ENCODE measurements around the gene DOCK3.
"Not testable (repeated sequence)": the region's sequence is repeated elsewhere in the genome, so short reads cannot be mapped to it uniquely, and the experiment has no call there.

DOCK3 gene

DNA sequence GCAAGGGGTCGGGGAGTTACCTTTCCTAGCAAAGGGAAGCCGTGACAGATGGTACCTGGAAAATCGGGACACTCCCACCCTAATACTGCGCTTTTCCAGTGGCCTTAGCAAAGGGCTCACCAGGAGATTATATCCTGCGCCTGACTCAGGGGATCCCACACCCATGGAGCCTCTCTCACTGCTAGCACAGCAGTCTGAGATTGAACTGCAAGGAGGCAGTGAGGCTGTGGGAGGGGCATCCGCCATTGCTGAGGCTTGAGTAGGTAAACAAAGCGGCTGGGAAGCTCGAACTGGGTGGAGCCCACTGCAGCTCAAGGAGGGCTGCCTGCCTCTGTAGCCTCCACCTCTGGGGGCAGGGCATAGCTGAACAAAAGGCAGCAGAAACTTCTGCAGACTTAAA lies 693.5 kb downstream of the DOCK3 start:
- H3K36me3 Mint-ChIP-seq, H3K4me3 Mint-ChIP-seq, H3K27ac Mint-ChIP-seq, H3K9me3 Mint-ChIP-seq, H3K4me1 Mint-ChIP-seq, ATAC-seq: not testable (repeated sequence)
- peaks cover 39% of the 10 kb centered on the region for H3K27me3 Mint-ChIP-seq

DNA sequence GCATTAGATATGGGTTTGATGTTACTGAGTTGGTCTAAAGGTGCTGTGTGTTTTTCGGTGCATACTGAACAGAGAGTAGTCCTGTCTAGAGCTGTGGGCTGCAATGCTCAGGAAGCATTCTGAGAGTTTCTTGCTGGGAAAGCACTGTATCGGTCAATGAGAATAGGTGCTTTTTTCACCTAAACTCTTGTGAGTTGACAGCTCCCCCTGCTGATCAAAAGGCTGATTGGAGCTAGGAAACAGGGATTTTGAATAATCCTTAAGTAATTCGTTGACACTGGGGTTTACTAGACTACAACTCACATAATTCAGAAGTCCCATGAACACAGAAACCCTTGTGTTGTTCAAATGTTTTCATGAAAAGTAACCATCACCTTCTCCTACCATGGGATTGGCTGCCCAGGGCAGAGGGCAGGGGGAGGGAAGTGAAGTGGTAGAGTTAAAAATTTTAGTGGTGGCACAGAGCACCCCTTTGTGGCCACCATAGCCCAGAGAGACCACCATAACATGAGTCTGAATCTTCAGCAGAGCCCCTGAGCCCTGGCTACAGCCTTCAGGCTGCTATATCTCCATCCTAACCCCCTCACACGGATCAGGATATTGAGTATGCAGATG lies 697.3 kb downstream of the DOCK3 start:
- no peaks in the 10 kb centered on the region for H3K9me3 Mint-ChIP-seq
- no peak overlapping the region for H3K27ac Mint-ChIP-seq
- no peaks in the 10 kb centered on the region for H3K36me3 Mint-ChIP-seq
- no peaks in the 10 kb centered on the region for H3K4me1 Mint-ChIP-seq
- no peak overlapping the region for H3K4me3 Mint-ChIP-seq
- peaks cover 68% of the 10 kb centered on the region for H3K27me3 Mint-ChIP-seq
- ATAC-seq, result no peak

DNA sequence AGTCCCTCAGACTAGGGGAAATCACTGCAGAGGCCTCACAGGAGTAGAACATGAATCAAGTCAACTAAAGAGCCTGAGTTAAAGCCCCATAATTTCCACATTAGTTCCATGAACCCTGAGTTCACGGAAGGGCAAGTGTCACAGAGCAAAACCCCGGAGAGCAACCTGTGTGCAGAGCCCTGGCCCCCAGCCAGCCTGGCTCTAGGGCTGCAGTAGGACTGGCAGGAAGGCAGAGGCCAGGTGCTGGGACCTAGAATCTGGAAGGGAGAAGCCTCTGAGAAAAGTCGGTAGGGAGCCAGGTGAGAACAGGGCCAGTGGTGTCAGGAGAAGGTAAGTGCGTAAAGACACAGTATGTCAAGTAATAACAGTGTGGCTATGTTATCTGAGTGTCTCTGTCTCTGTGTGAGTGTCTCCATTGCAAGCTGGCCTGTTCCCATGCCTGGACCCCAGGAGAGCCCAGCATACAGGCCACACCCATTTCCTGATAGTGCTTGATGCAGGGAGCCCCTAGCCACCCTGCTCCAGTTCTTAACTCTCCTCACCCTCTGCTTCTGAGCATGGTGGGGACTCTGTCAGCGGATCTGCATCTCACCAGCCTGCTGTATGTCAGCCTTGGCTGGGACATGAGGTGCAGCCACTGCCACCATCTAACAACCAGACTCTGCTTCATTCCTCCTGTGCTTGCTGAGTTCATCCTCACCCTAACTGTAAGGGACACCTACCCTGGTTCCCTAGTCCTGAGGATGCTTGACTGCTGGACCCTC lies 699.1 kb downstream of the DOCK3 start:
- ATAC-seq, result no peak

DNA sequence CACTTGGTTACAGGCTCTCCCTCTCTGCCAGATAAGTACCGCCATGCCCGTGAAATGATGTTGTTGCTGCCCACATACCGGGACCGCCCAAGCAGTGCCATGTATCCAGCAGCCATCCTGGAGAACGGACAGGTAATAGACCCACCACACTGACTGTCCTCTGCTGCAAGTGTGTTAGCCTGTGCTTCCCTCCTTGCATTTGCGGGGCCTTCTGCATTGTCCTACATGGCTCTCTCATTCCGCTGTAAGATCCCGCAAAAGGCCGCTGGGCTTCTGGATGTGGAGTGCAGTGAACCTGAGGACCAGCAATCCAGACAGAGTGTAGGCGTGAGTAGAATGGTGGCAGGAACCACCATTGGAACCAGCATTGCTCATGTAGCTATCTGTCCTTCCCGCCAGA lies 699.7 kb downstream of the DOCK3 start:
- Mint-ChIP-seq H3K9me3 (no peaks in the 10 kb centered on the region), H3K4me1 (no peaks in the 10 kb centered on the region), H3K4me3 (no peak overlapping the region), H3K27ac (no peak overlapping the region), H3K36me3 (no peaks in the 10 kb centered on the region), H3K27me3 (peaks cover 52% of the 10 kb centered on the region)
- ATAC-seq, result no peak

More for the DNA sequence above, 699.1 kb downstream of the DOCK3 start:
- H3K4me3 Mint-ChIP-seq, result no peak overlapping the region
- no peaks in the 10 kb centered on the region for H3K9me3 Mint-ChIP-seq
- no peaks in the 10 kb centered on the region for H3K4me1 Mint-ChIP-seq
- H3K27me3 Mint-ChIP-seq, result peaks cover 53% of the 10 kb centered on the region
- no peak overlapping the region for H3K27ac Mint-ChIP-seq
- no peaks in the 10 kb centered on the region for H3K36me3 Mint-ChIP-seq

DNA sequence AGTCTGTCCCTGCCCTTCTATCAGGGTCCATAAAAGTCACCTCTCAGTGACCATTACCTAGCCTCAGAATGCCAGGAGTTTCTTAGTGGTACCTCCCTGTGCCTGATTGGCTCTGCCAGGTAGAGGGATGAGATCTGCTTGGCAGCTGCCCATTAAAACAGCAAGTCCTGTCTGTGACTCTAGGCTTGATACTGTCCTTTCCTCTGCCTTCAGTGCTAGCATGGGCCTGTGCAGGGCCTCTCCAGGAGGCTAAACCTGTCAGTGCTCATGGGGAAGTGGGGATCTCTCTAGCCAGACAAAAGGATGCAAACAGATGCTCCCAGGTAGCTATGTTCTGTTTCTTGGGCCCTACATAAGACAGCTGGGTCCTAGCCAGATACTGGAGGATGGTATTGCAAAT lies 700.4 kb downstream of the DOCK3 start:
- ATAC-seq, result no peak
- Mint-ChIP-seq H3K27ac (no peak overlapping the region), H3K27me3 (peaks cover 48% of the 10 kb centered on the region), H3K4me1 (no peaks in the 10 kb centered on the region), H3K4me3 (no peak overlapping the region), H3K9me3 (no peaks in the 10 kb centered on the region), H3K36me3 (no peaks in the 10 kb centered on the region)

DNA sequence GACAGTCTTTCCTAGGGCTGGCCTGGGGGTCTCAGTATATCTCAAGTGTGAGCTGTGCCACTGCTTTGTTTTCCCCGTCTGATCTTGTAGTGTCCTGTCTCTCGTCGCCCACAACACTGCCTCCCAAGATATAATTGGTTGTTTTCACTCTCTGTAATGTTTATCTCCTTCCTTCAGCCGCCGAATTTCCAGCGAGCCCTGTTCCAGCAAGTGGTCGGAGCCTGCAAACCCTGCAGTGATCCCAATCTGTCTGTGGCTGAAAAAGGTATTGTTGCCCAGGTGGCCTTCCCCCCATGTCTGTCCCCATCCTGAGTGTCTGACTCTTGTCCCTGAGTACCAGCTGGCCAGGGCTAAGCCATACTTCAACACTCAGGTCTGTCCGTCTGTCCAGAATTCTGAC lies 700.8 kb downstream of the DOCK3 start:
- no peaks in the 10 kb centered on the region for H3K36me3 Mint-ChIP-seq
- no peaks in the 10 kb centered on the region for H3K4me1 Mint-ChIP-seq
- no peak overlapping the region for H3K27ac Mint-ChIP-seq
- H3K4me3 Mint-ChIP-seq, result no peak overlapping the region
- peaks cover 48% of the 10 kb centered on the region for H3K27me3 Mint-ChIP-seq
- ATAC-seq, result no peak
- no peaks in the 10 kb centered on the region for H3K9me3 Mint-ChIP-seq

DNA sequence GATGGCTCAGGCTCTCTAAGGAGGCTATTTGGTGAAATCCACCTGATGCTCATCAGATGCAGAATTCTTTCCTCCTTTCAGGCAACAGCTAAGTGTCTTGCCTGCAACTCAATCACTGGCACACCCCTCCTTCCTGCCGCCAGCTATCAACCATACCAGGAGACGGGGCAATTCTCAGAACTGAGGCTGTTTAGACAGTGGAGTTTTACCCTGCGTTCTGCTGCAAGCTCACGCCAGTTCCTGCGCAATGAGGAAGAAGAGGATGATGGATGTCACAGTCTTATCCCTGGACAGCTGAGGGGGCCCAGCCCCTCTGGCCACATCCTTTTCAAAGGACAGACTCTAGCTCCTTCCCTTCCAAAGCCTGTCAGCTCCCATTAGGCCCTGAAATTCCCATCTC lies 703.3 kb downstream of the DOCK3 start:
- no peak overlapping the region for H3K27ac Mint-ChIP-seq
- H3K27me3 Mint-ChIP-seq, result peaks cover 48% of the 10 kb centered on the region
- ATAC-seq, result no peak
- H3K4me3 Mint-ChIP-seq, result no peak overlapping the region
- no peaks in the 10 kb centered on the region for H3K9me3 Mint-ChIP-seq
- no peaks in the 10 kb centered on the region for H3K4me1 Mint-ChIP-seq
- no peaks in the 10 kb centered on the region for H3K36me3 Mint-ChIP-seq

DNA sequence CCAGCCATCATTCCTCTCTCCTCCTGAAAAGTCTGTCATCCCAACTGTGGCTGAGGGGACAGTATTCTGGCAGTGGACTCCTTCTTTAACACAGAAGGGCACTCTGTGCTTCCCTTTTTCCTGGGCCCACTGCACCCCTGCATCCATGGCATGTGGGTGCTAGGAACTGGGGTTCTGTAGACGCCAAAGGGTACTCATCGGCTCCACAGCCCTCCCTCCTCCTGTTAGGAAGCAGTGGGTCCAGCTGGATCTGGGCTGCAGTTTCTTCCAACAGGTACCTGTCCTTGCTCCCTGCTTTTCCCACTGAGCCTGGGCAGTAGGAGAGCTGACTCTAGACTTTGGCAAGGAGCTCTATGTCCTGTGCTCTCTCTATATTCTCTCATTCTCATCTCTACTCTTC lies 704.0 kb downstream of the DOCK3 start:
- no peaks in the 10 kb centered on the region for H3K36me3 Mint-ChIP-seq
- peaks cover 42% of the 10 kb centered on the region for H3K27me3 Mint-ChIP-seq
- peaks cover 2% of the 10 kb centered on the region for H3K4me1 Mint-ChIP-seq
- H3K4me3 Mint-ChIP-seq, result no peak overlapping the region
- H3K9me3 Mint-ChIP-seq, result no peaks in the 10 kb centered on the region
- ATAC-seq, result no peak
- no peak overlapping the region for H3K27ac Mint-ChIP-seq

DNA sequence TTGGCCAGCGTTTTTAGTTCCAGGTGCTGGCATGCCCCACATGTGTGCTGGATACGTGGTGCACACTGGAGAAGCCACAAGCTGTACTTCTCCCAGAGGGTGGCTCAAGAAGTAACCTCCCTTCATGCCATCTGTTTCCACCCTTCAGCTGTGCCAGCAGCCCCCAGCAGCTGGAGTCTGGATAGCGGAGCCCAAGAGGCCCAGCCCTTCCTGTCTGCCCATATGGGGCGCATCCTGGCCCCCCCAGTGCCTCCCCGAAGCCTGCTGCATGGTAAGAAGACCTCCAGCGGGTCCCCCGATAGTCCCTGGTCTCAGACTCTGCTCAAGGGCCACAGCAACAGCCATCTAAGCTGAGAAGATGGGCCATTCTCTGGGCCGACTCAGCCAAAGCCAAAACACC lies 704.6 kb downstream of the DOCK3 start:
- ATAC-seq, result no peak
- Mint-ChIP-seq H3K4me1 (peaks cover 8% of the 10 kb centered on the region), H3K9me3 (no peaks in the 10 kb centered on the region), H3K36me3 (no peaks in the 10 kb centered on the region), H3K4me3 (no peak overlapping the region), H3K27me3 (peaks cover 36% of the 10 kb centered on the region), H3K27ac (no peak overlapping the region)

DNA sequence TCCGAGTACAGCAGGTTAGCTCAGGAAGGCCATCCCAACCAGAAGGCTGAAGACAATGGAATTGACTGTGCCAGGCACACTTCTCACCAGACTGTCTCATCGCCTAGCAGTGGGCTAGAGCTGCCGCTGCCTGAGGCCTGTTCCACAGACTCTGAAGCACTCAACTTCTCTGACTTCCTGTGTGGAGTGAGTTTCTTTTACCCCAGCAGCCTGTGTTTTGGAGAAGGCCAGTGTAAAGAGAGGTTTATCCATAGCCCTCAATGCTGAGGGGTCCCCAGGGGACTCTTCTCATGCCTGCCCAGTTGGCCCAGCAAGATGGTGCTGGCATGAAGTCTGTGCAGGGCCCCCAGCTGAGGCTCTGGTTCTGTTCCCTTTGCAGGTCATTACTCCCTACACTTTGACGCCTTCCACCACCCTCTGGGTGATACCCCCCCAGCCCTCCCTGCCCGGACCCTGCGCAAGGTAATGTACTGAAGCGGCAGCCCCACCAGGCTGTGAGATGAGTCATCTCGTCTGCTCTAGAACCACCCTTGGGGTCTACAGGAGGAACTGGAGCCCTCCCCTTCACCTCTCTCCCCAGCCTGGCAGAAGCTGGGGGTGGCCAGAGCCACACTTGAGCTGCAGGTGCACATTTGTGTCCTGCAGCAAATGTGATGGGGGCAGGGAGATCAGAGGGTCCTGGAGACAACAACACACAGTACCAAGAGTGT lies 705.2 kb downstream of the DOCK3 start:
- no peak overlapping the region for H3K27ac Mint-ChIP-seq
- peaks cover 10% of the 10 kb centered on the region for H3K4me1 Mint-ChIP-seq
- H3K4me3 Mint-ChIP-seq, result no peak overlapping the region
- H3K27me3 Mint-ChIP-seq, result peaks cover 30% of the 10 kb centered on the region
- no peaks in the 10 kb centered on the region for H3K9me3 Mint-ChIP-seq
- ATAC-seq, result no peak
- no peaks in the 10 kb centered on the region for H3K36me3 Mint-ChIP-seq

DNA sequence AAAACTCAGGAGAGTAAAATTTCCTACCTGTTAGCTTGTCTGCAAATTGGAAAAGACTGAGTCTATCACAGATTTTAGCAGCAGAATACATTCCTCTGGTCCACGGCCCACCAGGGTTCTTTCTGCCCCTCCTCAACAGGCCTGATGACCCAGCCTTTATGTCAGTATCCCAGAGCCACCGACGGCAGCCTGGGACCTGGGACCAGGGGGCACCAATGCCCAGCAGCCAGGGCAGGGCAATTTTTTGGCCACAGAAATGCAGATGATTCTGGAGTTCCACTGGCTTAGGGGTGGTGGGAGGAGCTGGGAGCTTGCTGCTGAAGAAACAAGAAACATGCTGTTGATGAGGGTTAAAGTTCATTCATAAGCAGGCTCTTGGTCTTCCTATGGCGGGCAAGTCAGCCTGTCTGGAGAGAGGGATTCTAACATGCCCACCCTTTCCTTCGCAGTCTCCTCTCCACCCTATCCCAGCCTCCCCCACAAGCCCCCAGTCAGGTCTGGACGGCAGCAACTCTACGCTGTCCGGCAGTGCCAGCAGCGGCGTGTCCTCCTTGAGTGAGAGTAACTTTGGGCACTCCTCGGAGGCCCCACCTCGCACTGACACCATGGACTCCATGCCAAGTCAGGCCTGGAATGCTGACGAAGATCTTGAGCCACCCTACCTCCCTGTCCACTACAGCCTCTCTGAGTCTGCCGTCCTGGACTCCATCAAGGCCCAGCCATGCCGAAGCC lies 706.0 kb downstream of the DOCK3 start:
- Mint-ChIP-seq H3K36me3 (no peaks in the 10 kb centered on the region), H3K27ac (no peak overlapping the region), H3K4me3 (no peak overlapping the region), H3K4me1 (peaks cover 13% of the 10 kb centered on the region), H3K9me3 (no peaks in the 10 kb centered on the region), H3K27me3 (peaks cover 21% of the 10 kb centered on the region)
- ATAC-seq, result no peak

DNA sequence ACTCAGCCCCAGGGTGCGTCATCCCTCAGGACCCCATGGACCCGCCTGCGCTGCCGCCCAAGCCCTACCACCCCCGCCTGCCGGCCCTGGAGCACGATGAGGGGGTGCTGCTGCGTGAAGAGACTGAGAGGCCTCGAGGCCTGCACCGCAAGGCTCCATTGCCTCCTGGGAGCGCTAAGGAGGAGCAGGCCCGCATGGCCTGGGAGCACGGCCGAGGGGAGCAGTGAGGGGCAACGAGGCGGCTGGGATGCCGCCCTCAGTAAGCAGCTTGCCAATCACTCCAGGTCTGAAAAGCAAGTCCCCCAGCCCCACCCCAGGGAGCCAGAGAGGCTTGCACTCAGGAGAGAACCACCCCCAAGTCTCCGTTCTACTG lies 706.6 kb downstream of the DOCK3 start:
- Mint-ChIP-seq H3K27ac (no peak overlapping the region), H3K27me3 (peaks cover 16% of the 10 kb centered on the region), H3K4me3 (no peak overlapping the region), H3K9me3 (no peaks in the 10 kb centered on the region), H3K36me3 (peaks cover 3% of the 10 kb centered on the region), H3K4me1 (peaks cover 18% of the 10 kb centered on the region)
- no peak for ATAC-seq

DNA sequence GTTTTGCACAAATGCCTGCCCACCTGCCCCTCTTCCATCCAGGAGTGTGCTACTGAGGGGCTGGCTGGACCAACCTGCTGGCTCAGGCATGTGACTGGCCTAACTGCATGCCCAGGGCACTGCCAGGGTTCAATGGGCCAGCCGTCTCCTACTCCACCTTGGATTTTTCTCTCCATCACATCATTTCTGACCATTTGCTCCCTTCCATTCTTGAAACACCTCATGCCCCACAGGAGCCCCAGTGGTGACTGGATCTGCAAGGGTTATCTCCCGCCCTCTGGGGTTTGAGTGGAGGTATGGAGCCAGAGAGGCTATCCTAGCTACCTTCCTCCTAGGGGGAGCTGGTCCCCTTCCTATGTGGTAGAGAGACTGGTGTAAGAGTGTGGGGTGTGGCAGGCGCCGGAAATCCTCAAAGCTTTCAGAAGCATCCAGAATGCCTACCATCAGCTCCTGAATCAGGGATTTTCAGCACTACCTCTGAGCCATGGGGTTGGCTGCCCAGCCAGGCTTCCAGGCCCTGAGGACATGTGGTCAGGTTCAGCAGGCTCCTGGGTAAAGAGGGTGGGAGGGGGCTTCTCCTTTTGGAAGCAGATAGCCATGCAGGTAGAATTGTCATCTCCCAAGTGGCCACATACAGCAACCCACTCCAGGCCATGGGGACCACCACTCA lies 707.5 kb downstream of the DOCK3 start:
- H3K9me3 Mint-ChIP-seq, result no peaks in the 10 kb centered on the region
- H3K36me3 Mint-ChIP-seq, result peaks cover 7% of the 10 kb centered on the region
- no peak for ATAC-seq
- H3K4me1 Mint-ChIP-seq, result peaks cover 27% of the 10 kb centered on the region
- H3K4me3 Mint-ChIP-seq, result no peak overlapping the region
- peaks cover 9% of the 10 kb centered on the region for H3K27me3 Mint-ChIP-seq
- H3K27ac Mint-ChIP-seq, result no peak overlapping the region

DNA sequence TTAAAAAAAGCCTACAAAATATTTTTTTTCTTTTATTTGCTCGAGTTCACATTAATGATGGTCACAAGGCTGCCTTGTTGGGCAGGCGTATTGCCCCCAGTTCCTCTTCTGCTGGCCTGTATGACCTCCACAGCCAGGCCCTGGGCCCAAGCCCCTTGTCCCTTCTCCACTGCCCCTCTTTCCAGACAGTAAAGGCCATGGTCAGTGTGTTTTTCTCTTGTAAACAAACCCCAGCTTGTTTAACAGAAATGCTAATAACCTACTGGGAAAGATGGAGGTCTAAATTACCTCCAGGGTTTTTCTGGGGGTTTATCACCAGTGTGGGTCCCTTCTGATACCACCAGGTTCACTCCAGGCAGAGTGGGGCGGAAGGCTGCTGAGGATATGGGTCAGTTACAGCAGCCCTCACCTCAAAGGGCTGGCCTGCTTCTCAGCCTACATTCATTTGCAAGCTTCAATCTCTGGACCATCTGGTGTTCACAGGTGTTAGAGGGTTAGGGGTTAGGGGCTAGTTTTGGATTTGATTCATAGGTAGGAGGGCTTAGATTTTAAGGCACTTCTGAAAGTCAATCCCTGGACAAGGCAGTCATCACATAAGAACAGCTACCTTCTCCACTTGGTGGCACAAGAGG lies 708.3 kb downstream of the DOCK3 start:
- H3K9me3 Mint-ChIP-seq, result no peaks in the 10 kb centered on the region
- peaks cover 9% of the 10 kb centered on the region for H3K27me3 Mint-ChIP-seq
- peak overlapping the region; percentile 96 for H3K27ac Mint-ChIP-seq
- no peak overlapping the region for H3K4me3 Mint-ChIP-seq
- no peak for ATAC-seq
- H3K4me1 Mint-ChIP-seq, result peaks cover 36% of the 10 kb centered on the region
- peaks cover 13% of the 10 kb centered on the region for H3K36me3 Mint-ChIP-seq

Data from stimulated activated memory B cell treated with anti-CD40 and anti-IgM and Interleukin-4, amounts not matched to agents 10 μg/mL and 1 μg/mL and 100 μg/mL, for 72 hours (primary cell).